HL-60 (cell line): ENCODE results near the gene DEPDC1B.
"Not testable (repeated sequence)": the region's sequence is repeated elsewhere in the genome, so short reads cannot be mapped to it uniquely, and the experiment has no call there.

ENCODE experiments used
- DNase-seq, 2 experiments: peaks; one replicate each; pipeline ENCODE4 v3.0.0-alpha.2; 2010 to 2020; ENCODE audit warnings: low read depth in 1 of 2, low spot score in 1 of 2
- H3K27ac ChIP-seq: fragments of 250-450 bp; sonication (Bioruptor Pico); replicated peaks from 2 replicates; pipeline ENCODE4 v1.5.1; 2020; ENCODE audit warnings: mild to moderate bottlenecking, moderate library complexity
- H3K27me3 ChIP-seq: fragments of 250-450 bp; sonication (Bioruptor Pico); 2 replicates; pipeline ENCODE4 v1.5.1; 2021; ENCODE audit warnings: mild to moderate bottlenecking, moderate library complexity; ENCODE audit not compliant: insufficient read depth, poor library complexity, severe bottlenecking
- H3K4me3 ChIP-seq: replicated peaks from 2 replicates; pipeline ENCODE4 v1.5.1; 2011; ENCODE audit warnings: mild to moderate bottlenecking, control low read depth, low read length; ENCODE audit not compliant: insufficient read depth
- GABPA ChIP-seq: IDR thresholded peaks from 2 replicates; pipeline ENCODE4 v1.6.1; 2012; ENCODE audit warnings: low read depth
- POLR2AphosphoS5 ChIP-seq: IDR thresholded peaks from 2 replicates; pipeline ENCODE4 v1.6.1; 2012; ENCODE audit warnings: low read depth
- SPI1 ChIP-seq: IDR thresholded peaks from 2 replicates; pipeline ENCODE4 v1.6.1; 2012; ENCODE audit warnings: low read depth, mild to moderate bottlenecking, borderline replicate concordance
- TF ChIP-seq, protein P1 (sequence below): IDR thresholded peaks from one replicate; pipeline ENCODE4 v1.5.1; 2011; ENCODE audit warnings: low read length, control low read depth, inconsistent platforms; ENCODE audit not compliant: insufficient read depth
- TF ChIP-seq, protein P2 (sequence below): IDR thresholded peaks from 2 replicates; pipeline ENCODE4 v1.6.1; 2012; ENCODE audit warnings: low read depth; ENCODE audit not compliant: insufficient replicate concordance

Gene DEPDC1B

DNA sequence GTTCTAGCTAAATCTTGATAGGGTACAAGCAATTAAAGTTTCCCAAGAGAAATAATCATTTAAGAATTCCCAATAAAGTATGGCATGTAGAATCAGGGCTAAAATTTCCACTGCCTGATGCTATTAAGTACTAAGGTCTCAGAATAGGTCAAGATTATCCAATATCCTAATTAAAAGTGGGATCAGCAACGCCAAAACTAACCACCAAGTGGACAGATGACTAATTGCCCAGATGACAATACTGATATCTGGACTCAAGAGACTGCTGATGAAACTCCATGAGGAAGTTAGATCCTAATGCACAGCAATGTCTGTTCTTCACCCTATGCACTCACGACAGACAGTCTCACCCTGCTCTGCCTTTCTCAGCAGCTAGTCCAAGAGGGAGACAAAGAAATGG is 14.3 kb downstream of the DEPDC1B start:
- no peak overlapping the region for H3K4me3 ChIP-seq
- DNase-seq: no peak
- TF ChIP-seq SPI1: no peak
- TF ChIP-seq GABPA: no peak
- TF ChIP-seq, protein P1, sequence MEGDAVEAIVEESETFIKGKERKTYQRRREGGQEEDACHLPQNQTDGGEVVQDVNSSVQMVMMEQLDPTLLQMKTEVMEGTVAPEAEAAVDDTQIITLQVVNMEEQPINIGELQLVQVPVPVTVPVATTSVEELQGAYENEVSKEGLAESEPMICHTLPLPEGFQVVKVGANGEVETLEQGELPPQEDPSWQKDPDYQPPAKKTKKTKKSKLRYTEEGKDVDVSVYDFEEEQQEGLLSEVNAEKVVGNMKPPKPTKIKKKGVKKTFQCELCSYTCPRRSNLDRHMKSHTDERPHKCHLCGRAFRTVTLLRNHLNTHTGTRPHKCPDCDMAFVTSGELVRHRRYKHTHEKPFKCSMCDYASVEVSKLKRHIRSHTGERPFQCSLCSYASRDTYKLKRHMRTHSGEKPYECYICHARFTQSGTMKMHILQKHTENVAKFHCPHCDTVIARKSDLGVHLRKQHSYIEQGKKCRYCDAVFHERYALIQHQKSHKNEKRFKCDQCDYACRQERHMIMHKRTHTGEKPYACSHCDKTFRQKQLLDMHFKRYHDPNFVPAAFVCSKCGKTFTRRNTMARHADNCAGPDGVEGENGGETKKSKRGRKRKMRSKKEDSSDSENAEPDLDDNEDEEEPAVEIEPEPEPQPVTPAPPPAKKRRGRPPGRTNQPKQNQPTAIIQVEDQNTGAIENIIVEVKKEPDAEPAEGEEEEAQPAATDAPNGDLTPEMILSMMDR: no peak
- TF ChIP-seq, protein P2, sequence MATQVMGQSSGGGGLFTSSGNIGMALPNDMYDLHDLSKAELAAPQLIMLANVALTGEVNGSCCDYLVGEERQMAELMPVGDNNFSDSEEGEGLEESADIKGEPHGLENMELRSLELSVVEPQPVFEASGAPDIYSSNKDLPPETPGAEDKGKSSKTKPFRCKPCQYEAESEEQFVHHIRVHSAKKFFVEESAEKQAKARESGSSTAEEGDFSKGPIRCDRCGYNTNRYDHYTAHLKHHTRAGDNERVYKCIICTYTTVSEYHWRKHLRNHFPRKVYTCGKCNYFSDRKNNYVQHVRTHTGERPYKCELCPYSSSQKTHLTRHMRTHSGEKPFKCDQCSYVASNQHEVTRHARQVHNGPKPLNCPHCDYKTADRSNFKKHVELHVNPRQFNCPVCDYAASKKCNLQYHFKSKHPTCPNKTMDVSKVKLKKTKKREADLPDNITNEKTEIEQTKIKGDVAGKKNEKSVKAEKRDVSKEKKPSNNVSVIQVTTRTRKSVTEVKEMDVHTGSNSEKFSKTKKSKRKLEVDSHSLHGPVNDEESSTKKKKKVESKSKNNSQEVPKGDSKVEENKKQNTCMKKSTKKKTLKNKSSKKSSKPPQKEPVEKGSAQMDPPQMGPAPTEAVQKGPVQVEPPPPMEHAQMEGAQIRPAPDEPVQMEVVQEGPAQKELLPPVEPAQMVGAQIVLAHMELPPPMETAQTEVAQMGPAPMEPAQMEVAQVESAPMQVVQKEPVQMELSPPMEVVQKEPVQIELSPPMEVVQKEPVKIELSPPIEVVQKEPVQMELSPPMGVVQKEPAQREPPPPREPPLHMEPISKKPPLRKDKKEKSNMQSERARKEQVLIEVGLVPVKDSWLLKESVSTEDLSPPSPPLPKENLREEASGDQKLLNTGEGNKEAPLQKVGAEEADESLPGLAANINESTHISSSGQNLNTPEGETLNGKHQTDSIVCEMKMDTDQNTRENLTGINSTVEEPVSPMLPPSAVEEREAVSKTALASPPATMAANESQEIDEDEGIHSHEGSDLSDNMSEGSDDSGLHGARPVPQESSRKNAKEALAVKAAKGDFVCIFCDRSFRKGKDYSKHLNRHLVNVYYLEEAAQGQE: no peak
- TF ChIP-seq POLR2AphosphoS5: no peak
- no peak overlapping the region for H3K27ac ChIP-seq
- H3K27me3 ChIP-seq: no peaks in the 10 kb centered on the region

DNA sequence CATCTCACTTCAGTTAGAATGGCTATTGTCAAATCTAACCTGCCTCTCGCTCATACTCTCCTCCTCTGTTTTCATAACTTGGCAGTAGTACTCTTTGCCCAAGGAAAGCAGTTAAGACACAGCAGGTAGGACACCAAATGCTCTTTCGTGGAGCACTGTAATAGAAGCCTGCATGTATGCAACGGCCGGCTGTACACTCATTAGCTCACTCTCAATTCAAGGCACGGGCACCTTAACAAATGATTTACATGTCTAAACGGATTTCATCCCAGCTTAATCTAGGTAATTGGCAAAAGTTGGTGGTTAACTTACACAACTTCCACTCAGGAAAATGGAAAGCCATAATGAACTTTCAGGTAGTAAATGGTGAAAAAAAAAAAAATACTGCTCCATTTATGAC is 14.9 kb downstream of the DEPDC1B start:
- TF ChIP-seq, protein P1: no peak
- TF ChIP-seq GABPA: no peak
- no peak for TF ChIP-seq SPI1
- TF ChIP-seq, protein P2: no peak
- TF ChIP-seq POLR2AphosphoS5: no peak
- DNase-seq: no peak
- Histone ChIP-seq H3K27me3 (no peaks in the 10 kb centered on the region), H3K27ac (no peak overlapping the region), H3K4me3 (no peak overlapping the region)

DNA sequence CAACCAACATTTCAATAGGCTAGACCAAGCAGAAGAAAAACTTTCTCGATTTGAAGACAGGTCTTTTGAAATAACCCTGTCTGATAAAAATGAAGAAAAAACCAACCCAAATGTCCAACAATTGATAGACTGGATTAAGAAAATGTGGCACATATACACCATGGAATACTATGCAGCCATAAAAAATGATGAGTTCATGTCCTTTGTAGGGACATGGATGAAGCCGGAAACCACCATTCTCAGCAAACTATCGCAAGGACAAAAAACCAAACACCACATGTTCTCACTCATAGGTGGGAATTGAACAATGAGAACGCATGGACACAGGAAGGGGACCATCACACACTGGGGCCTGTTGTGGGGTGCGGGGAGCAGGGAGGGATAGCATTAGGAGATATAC is 18.0 kb downstream of the DEPDC1B start:
- not testable (repeated sequence) for H3K27ac ChIP-seq, H3K27me3 ChIP-seq, DNase-seq, H3K4me3 ChIP-seq

DNA sequence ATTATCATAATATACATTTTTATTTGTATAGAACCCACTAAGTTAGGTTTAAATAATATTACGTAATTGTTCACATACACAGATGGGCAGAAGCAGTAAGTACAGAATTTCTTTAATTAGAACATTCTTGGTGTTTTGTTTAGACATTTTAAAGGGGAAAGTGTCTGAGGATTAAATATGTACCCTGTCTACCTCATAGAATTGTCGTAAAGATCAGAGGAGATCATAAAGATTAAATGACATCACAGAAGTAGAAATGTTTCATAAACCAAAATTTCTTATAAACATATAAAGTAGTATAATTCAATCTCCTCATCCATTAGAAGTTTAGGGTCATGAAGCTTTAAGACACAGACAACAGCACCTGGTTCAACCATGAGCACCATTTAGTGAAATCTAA is 20.1 kb downstream of the DEPDC1B start:
- DNase-seq: no peak
- no peak for TF ChIP-seq GABPA
- TF ChIP-seq POLR2AphosphoS5: no peak
- TF ChIP-seq, protein P2: no peak
- TF ChIP-seq, protein P1: no peak
- TF ChIP-seq SPI1: no peak
- H3K27me3 ChIP-seq: no peaks in the 10 kb centered on the region
- H3K27ac ChIP-seq: no peak overlapping the region
- no peak overlapping the region for H3K4me3 ChIP-seq
